ENCODE results near the gene SPO11. TPM values are rescaled to one million over a fixed set of nuclear protein-coding genes. Genes with fewer than 3 reads are reported as not detected.
A peak's percentile ranks its signal among the peaks of the same experiment; 100 is the strongest.

Gene SPO11
- total and polyA plus RNA-seq, 10 of the 15 experiments (the other 5 are each of a cell fraction or from before 2014, with no cell fraction given) = not detected

DNA sequence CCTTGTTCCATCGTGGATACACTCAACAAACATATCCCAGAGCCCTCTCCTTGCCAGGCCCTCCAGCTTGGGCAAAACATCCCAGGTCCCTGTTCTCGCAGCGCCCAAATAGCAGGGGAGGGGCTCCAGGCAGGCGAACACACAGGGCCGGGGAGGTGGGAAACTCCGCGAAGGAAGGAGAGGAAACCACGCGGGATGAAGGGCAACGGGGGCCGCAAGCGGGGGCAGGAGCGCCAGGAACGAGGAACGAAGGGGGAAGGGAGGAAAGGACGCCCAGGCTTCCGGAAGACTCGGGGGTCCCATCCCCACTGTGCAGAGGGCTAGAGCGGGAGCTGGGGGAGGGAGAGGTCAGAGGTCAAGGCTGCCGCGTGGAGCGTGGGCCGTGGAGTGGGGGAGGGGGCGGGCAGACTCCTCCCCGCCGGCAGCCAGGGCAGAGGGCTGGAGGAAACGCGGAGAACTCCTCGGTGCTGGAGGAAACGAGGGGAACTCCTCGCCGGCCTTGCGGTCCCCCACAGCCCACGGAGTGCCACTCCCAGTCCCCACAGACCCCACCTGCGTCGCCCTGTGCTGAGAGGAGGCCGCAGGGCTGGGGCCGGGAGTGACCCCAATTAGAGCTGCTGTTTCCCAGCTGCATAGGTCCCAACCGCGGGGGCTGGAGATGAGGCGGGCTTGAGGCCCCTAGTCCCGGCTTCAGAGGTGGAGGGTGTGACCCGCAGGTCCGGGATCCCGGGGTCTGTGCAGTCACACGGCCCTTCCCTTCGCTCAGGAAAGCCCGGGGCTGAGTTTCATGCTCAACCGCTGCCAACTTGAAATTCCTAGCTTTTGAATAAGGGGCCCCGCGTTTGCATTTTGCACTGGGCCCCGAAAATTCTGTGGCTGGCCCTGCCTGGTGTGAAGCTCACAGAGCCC lies 60.3 kb downstream of the SPO11 start (continued):
- no peak for TF ChIP-seq BCLAF1 (IDR thresholded peaks at IDR 0.05)
- peak; percentile 62 for TF ChIP-seq NR2C2 (IDR thresholded peaks at IDR 0.05; ENCODE audit: borderline replicate concordance, control insufficient read depth, insufficient read length, low read depth)
- TF ChIP-seq CREB1 (IDR thresholded peaks at IDR 0.05; ENCODE audit: low read depth) = no peak
- no peak for TF ChIP-seq NFIC (IDR thresholded peaks at IDR 0.05; ENCODE audit: low read depth, low read length)
- no peak for TF ChIP-seq SMC3 (IDR thresholded peaks at IDR 0.05; ENCODE audit: borderline replicate concordance, low read length)
- TF ChIP-seq CEBPB (IDR thresholded peaks at IDR 0.05; ENCODE audit: borderline replicate concordance in 1 of 2, low read depth in 2 of 2, low read length in 2 of 2) = no peak
- TF ChIP-seq NBN (IDR thresholded peaks at IDR 0.05) = peak; percentile 86; the same call in 1 of the 2 replicates
- no peak for TF ChIP-seq YY1 (IDR thresholded peaks at IDR 0.05; ENCODE audit: low read depth, low read length)
- no peak for TF ChIP-seq USF1 (IDR thresholded peaks at IDR 0.05; ENCODE audit: borderline replicate concordance, extremely low read length, insufficient read depth, low read depth, low read length)
- 0 out of 2 replicates have a peak, but pooled peaks have one; percentile 27 for TF ChIP-seq SMAD5 (IDR thresholded peaks at IDR 0.05; ENCODE audit: low read depth)
- peak; percentile 20 for TF ChIP-seq SMAD1 (IDR thresholded peaks at IDR 0.05; ENCODE audit: low read depth, partially characterized antibody)
- TF ChIP-seq ZNF687 (IDR thresholded peaks at IDR 0.05) = peak; percentile 96
- no peak for TF ChIP-seq CHD4 (IDR thresholded peaks at IDR 0.05)
- no peak for TF ChIP-seq MEF2B (IDR thresholded peaks at IDR 0.05; ENCODE audit: partially characterized antibody, poor library complexity, severe bottlenecking)
- TF ChIP-seq, protein P1, sequence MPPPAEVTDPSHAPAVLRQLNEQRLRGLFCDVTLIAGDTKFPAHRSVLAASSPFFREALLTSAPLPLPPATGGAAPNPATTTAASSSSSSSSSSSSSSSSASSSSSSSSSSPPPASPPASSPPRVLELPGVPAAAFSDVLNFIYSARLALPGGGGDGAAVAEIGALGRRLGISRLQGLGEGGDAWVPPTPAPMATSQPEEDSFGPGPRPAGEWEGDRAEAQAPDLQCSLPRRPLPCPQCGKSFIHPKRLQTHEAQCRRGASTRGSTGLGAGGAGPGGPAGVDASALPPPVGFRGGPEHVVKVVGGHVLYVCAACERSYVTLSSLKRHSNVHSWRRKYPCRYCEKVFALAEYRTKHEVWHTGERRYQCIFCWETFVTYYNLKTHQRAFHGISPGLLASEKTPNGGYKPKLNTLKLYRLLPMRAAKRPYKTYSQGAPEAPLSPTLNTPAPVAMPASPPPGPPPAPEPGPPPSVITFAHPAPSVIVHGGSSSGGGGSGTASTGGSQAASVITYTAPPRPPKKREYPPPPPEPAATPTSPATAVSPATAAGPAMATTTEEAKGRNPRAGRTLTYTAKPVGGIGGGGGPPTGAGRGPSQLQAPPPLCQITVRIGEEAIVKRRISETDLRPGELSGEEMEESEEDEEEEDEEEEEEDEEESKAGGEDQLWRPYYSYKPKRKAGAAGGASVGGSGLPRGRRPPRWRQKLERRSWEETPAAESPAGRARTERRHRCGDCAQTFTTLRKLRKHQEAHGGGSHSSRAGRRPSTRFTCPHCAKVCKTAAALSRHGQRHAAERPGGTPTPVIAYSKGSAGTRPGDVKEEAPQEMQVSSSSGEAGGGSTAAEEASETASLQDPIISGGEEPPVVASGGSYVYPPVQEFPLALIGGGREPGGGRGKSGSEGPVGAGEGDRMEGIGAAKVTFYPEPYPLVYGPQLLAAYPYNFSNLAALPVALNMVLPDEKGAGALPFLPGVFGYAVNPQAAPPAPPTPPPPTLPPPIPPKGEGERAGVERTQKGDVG (CRISPR knock-in tag; IDR thresholded peaks at IDR 0.05) = no peak
- no peak for TF ChIP-seq CBX3 (IDR thresholded peaks at IDR 0.05; ENCODE audit: borderline replicate concordance, low read depth)
- no peak for TF ChIP-seq NRF1 (conservative IDR thresholded peaks at IDR 0.05; ENCODE audit: low read depth, low read length)
- peak; percentile 54; the same call in 1 of the 2 replicates for TF ChIP-seq TCF3 (IDR thresholded peaks at IDR 0.05; ENCODE audit: borderline replicate concordance, insufficient read depth, low read depth, low read length)

Measured in GM12878 (cell line).